22Rv1 (cell line): ENCODE results near the gene CDH22.

Experiments used
- H3K27ac ChIP-seq: fragments of 450-650 bp; 2 replicates; pipeline ENCODE4 v1.5.1; 2017
- CTCF ChIP-seq: fragments of 450-650 bp; IDR thresholded peaks from 2 replicates; pipeline ENCODE4 v1.5.1; 2017; ENCODE audit warnings: mild to moderate bottlenecking
- ZFX ChIP-seq: fragments of 450-650 bp; IDR thresholded peaks from 2 replicates; pipeline ENCODE4 v1.6.1; 2017; ENCODE audit warnings: antibody characterized with exemption, borderline replicate concordance

The CDH22 gene

GRCh38 chr20:46307139-46307998 is 929 bp downstream of the CDH22 start:
- no peak for TF ChIP-seq ZFX
- TF ChIP-seq CTCF = peak; percentile 79
- H3K27ac ChIP-seq = no peak overlapping the region

GRCh38 chr20:46306743-46307138 is 1.6 kb downstream of the CDH22 start:
- H3K27ac ChIP-seq = no peak overlapping the region
- TF ChIP-seq ZFX = no peak
- TF ChIP-seq CTCF = no peak

- no peak overlapping the region for H3K27ac ChIP-seq
- TF ChIP-seq CTCF (no peak), ZFX (no peak)
These were observed 2.3 kb downstream of the CDH22 start for GRCh38 chr20:46305973-46306360.

GRCh38 chr20:46305331-46305972 is 2.8 kb downstream of the CDH22 start:
- no peak for TF ChIP-seq CTCF
- TF ChIP-seq ZFX = no peak
- no peak overlapping the region for H3K27ac ChIP-seq

- TF ChIP-seq ZFX (no peak), CTCF (no peak)
- no peak overlapping the region for H3K27ac ChIP-seq
These were observed 3.4 kb downstream of the CDH22 start for GRCh38 chr20:46304852-46305251.

GRCh38 chr20:46304361-46304760 is 3.9 kb downstream of the CDH22 start:
- TF ChIP-seq CTCF = no peak
- no peak for TF ChIP-seq ZFX

More at GRCh38 chr20:46304361-46304760, 3.9 kb downstream of the CDH22 start:
- no peak overlapping the region for H3K27ac ChIP-seq
